Activated CD8-positive, alpha-beta memory T cell treated with anti-CD3 and anti-CD28 coated beads for 36 hours (primary cell): ENCODE data around the gene ZNF888. TPM values are rescaled to one million over a fixed set of nuclear protein-coding genes. Genes with fewer than 3 reads are reported as not detected.
"Not testable (repeated sequence)": the region's sequence is repeated elsewhere in the genome, so short reads cannot be mapped to it uniquely, and the experiment has no call there.

Source experiments
- CTCF ChIA-PET: fragments of 350-600 bp; sonication (Branson Sonifier 250); formaldehyde crosslinking; loops from one replicate; lab custom pipeline; 2021; ENCODE audit warnings: antibody characterized with exemption; lab: Charles Lee
- POLR2A ChIA-PET: fragments of 350-600 bp; sonication (Branson Sonifier 250); formaldehyde crosslinking; loops from one replicate; lab custom pipeline; 2021; ENCODE audit warnings: antibody characterized with exemption; lab: Charles Lee
- total RNA-seq, 2 experiments: library from RNA; stranded (reverse); gene quantifications; one replicate each; pipeline ENCODE4 v1.2.3, GENCODE V29; 2021

The ZNF888 gene
- total RNA-seq, 2 experiments from 2014 or later = 3.6 to 4.4 TPM

DNA sequence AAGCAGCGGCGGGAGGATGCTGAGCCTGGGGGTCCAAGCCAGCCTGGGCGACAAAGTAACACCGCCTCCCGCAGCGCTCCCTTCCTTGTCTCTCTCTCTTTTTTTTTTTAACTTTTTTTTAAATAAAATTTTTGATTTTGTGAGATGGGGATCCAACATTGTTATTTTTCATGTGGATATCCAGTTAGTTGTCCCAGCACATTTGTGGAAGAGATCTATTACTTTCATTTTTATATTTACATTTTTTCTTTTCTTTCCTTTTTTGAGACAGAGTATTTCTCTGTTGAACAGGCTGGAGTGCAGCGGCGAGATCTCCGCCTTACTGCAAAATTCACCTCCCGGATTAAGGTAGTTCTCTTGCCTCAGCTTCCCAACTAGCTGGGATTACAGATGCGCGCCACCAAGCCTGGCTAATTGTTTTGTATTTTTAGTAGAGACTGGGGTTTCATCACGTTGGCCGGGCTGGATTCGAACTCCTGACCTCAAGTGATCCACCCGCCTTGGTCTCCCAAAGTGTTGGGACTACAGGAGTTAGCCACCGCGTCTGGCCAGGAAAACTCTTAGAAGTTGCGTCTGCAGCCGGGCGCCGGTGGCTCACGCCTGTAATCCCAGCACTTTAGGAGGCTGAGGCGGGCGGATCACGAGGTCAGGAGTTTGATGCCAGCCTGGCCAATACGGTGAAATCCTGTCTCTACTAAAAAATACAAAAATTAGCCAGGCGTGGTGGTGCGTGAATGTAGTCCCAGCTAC is 20.1 kb upstream of the ZNF888 start:
- CTCF ChIA-PET = interaction anchor here (0.9 kb wide), 1 partner anchor 19 kb away, joined by 3 read pairs; no protein-coding TSS in a partner anchor
- POLR2A ChIA-PET = no interaction called here

DNA sequence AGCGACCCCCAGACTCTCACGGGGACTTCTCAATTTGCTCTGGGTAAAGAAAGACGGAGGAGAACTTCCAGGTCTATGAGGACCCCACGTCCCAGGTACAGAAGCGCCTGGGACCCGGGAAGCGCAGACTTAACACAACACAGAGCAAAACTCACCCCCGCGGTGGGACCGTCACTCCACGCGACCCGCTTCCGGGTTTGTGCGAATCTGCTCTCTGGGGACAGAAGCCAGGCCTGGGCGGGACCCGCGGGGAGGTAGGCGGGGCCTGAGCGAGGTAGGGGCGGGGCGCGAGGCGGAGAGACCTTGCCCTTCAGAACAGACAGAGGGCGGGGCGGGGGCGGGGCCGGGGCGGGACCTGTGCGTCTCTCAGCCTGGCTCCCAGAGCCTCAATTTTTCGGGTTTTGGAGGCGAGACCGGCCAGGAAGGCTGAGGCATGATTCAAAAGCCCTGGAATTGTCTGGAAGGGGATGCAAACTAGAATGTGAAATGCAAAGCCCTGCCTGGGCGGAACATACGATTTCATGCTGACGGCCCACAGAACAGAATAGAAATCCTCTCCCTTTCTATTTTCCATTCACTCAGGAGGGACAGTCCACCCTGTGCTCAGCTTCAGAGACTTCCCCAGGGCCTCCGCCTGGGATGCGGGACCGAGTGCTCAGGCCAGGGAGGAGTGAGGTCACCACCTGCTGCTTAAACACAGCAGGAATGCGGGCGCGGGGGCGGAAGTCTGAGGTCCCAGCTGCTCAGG is 19.3 kb upstream of the ZNF888 start:
- ChIA-PET POLR2A (no interaction called here), CTCF (interaction anchor here (0.9 kb wide), 1 partner anchor 19 kb away, joined by 3 read pairs; no protein-coding TSS in a partner anchor)

DNA sequence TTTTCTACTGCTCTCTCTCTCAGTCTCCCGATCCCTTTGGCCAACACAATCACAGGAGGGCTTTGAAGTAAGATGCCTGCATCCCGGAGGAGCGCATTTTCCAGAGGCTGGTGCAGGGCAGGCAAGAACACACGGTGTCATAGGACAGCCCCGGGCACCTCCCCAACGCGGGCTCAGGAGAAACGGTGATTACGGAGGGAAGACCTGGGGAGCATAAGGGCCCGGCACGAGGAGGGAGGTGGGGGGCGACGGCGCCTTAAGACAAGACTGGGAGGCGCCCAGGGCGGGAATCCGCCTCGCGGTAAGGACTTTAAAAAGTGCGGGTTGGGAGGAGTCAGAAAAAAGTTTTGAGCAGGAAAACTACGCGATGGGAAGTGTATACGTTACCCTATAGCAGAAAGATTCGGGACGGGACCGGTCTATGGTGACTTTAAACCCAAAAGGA is 18.7 kb upstream of the ZNF888 start:
- POLR2A ChIA-PET = no interaction called here
- CTCF ChIA-PET = interaction anchor here (0.7 kb wide), 1 partner anchor 21 kb away, joined by 3 read pairs; no protein-coding TSS in a partner anchor

DNA sequence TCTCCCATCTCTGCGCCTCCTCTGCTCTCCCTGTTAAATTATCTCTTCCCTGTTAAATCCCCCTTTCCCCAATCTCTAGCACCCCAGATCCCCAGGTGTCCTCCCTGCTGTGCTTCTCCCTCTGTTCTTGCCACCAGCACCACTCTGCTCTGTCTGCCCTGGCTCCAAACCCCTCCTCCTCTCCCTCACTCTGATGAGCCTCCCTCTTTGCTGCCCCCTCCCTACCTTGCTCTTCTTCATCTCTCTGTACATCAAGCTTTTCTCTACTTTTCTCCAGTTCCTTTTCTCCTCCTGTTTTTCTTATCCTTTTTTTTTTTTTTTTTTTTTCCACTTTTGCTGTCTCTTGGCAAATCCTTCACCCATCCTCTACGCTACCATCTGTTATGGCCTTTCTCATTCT is 18.3 kb upstream of the ZNF888 start:
- CTCF ChIA-PET = interaction anchor here (0.6 to 0.7 kb wide), 2 partner anchors 20 to 27 kb away, joined by 3 read pairs; no protein-coding TSS in a partner anchor

DNA sequence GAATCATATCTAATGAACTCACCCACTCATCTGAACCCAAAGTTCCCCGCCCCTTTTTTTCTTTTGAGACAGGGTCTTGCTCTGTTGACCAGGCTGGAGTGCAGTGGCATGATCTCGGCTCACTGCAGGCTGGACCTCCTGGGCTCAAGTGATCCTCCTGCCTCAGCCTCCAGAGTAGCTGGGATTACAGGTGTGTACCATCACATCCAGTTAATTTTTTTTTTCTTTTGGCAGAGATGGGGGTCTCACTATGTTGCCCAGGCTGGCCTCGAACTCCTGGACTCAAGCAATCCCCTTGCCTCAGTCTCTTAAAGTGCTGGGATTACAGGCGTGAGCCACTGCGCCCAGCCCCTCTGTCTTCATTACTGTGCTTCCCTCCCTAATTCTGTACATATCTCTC is 17.7 kb upstream of the ZNF888 start:
- CTCF ChIA-PET = interaction anchor here (0.6 kb wide), 1 partner anchor 26 kb away, joined by 3 read pairs; no protein-coding TSS in a partner anchor
- POLR2A ChIA-PET = not testable (repeated sequence)

More for the DNA sequence above, 18.3 kb upstream of the ZNF888 start:
- POLR2A ChIA-PET = not testable (repeated sequence)

DNA sequence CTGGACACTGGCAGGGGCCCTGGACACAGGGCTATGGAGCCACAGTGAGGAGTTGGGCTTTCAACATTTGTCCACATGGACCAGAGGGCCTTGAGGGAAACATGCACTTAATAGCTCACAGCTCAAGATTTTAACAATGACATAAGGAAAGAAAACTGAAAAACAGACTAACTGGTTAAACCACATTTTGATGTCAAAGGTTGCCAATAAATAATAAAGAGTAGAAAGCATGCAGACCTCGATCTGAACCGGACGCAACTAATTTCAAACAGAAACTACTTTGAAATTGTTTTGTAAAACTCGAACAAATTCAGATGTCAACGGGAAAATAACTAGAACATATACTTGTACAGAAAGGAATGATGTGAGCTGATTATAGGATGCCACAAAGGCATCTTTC is 15.5 kb upstream of the ZNF888 start:
- ChIA-PET POLR2A (no interaction called here), CTCF (no interaction called here)

DNA sequence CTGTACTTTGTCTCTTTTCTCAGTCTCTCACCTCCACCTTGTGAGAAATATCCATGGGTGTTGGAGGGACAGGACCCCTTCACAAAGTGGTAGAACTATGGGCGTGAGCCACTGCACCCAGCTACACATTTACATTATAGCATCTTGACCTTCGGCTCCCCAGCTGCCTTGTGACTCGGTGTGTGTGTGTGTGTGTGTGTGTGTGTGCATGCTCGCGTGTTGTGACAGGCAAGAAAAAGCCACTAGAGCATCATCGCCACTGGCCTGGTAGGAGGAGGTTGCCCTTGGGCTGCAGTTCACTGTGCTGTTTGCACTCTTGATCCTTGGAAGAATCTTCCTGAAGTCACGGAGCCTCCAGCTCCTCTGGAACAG is 13.7 kb upstream of the ZNF888 start:
- CTCF ChIA-PET = interaction anchor here (1.0 kb wide), 1 partner anchor 666 kb away, joined by 3 read pairs; no protein-coding TSS in a partner anchor

DNA sequence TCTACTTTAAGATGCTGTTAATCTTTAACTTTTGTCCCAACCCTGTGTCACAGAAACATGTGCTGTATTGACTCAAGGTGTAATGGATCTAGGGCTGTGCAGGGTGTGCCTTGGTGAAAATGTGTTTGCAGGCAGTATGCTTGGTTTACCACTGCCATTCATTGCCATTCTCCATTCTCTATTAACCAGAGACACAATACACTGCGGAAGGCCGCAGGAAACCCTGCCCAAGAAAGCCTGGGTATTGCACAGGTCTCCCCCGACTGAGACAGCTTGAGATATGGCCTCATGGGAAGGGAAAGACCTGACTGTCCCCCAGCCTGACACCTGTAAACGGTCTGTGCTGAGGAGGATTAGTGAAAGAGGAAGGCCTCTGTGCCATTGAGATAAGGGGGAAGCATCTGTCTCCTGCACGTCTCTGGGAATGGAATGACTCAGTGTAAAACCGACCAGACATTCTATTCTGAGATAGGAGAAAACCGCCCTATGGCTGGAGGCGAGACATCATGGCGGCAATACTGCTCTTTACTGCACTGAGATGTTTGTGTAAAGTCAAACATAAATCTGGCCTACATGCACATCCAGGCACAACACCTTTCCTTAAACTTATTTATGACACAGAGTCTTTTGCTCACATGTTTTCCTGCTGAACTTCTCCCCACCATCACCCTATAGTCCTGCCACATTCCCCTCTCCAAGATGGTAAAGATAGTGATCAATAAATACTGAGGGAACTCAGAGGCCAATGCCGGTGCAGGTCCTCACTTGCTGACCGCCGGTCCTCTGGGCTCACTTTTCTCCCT is 13.1 kb upstream of the ZNF888 start:
- ChIA-PET CTCF (no interaction called here), POLR2A (no interaction called here)

More for the DNA sequence above, 13.7 kb upstream of the ZNF888 start:
- POLR2A ChIA-PET = no interaction called here

DNA sequence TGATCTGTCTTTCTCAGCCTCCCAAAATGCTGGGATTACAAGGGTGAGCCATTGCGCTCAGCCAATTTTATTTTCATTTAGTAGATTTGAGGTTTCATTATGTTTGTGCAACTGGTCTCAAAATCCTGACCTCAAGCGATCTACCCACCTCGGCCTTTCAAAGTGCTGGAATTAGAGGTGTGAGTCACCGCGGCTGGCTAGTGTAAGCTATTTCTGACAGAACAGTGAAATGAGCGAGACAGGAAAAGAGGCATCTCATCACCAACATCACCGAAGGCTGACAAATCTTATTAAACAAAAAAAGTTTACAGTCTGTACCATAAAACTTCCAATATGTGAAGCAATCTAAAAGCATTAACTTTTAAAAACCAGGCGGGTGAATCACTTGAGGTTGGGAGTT is 12.2 kb upstream of the ZNF888 start:
- ChIA-PET POLR2A (no interaction called here), CTCF (no interaction called here)

DNA sequence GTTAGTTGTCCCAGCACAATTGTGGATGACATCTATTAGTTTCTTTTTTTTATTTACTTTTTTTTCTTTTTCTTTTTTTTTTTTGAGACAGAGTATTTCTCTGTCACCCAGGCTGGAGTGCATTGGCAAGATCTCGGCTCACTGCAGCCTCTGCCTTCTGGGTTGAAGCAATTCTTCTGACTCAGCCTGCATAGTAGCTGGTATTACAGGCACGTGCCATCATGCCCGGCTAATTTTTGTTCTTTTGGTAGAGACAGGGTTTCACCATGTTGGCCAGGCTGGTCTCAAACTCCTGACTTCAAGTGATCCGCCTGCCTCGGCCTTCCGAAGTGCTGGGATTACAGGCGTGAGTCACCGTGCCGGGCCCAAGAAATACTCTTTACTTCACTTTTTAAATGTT is 1.4 kb upstream of the ZNF888 start:
- CTCF ChIA-PET, POLR2A ChIA-PET: not testable (repeated sequence)

DNA sequence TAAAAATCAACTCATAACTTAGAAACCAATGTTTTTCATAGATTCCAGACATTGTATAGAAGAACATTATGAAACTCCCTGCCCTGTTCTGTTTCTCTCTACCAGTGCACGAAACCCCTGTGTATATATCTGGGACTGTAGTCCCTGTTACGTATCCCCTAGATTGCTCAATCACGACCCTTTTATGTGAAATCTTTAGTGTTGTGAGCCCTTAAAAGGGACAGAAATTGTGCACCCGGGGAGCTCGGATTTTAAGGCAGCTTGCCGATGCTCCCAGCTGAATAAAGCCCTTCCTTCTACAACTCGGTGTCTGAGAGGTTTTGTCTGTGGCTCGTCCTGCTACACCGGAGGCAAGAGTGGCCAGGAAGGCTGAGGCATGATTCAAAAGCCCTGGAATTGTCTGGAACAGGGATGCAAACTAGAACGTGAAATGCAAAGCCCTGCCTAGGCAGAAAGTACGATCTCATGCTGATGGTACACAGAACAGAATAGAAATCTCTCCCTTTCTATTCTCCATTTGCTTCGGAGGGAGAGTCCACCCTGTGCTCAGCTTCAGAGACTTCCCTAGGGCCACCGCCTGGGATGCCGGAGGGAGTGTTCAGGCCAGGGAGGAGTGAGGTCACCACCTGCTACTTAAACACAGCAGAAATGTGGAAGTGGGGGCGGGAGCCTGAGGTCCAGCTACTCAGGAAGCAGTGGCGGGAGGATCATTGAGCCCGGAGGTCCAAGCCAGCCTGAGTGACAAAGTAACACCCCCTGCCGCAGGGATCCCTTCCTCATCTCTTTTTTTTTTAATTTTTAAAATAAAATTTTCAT is 758 bp upstream of the ZNF888 start:
- ChIA-PET POLR2A (no interaction called here), CTCF (no interaction called here)

DNA sequence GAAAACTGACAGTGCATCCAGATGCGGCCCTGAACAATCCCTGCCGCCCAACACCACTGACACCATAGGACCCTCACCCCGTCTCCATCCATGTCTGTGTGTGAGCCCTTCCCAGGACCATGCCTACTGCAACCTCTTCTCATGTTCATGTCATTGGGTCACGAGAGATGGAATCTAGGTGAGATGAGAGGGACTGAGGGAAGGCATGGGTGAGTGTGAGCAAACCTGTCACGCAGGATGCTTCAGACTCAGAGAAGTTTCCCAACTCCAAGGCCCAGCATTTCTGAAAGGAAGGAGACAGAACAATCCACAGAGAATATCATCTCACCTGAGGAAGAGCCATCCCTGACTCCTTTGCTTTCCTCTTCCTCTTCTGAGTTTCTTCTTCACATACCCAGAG is 5.7 kb downstream of the ZNF888 start:
- ChIA-PET POLR2A (no interaction called here), CTCF (no interaction called here)

DNA sequence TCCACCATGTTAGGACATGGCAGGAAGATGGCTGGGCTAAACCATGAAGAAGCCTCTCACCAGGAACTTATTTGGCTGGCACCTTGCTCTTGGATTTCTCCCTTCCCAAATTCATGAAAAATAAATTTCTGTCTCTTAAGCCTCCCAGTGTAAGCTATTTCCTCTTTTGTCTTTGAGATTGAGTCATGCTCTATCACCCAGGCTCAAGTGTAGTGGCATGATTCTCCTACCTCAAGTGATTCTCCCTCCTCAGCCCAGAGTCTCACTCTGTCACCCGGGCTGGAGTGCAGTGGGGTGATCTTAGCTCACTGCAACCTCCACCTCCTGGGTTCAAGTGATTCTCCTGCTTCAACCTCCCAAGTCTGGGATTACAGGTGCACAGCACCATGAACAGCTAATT is 12.6 kb downstream of the ZNF888 start:
- CTCF ChIA-PET = no interaction called here
- POLR2A ChIA-PET = no interaction called here

DNA sequence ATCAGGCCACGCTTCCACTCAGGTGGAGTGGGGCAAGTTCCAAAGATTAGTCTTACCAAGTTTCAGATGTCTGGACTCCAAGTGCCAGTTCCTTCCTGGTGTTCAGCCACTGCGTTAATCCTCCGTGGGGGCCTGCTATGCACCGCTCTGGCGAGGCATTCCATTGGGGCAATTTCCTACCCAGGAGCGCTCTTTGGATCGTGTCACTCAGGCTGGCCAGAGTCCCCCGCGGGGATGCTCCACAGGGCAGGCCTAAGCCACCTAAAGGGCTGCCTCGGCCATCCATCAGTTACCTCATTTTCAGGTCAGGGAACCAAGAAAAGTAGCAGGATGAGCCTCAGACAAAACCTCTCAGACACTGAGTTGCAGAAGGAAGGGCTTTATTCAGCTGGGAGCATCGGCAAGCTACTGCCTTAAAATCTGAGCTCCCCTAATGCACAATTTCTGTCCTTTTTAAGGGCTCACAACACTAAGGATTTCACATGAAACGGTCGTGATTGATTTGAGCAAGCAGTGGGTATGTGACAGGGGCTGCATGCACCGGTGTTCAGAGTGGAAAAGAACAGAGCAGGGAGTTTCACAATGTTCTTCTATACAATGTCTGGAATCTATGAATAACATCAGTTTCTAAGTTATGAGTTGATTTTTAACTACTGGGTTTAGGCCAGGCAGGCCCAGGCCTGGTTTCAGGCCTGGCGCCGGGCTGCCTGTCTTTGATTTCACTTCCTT is 19.0 kb downstream of the ZNF888 start:
- POLR2A ChIA-PET, CTCF ChIA-PET: not testable (repeated sequence)

DNA sequence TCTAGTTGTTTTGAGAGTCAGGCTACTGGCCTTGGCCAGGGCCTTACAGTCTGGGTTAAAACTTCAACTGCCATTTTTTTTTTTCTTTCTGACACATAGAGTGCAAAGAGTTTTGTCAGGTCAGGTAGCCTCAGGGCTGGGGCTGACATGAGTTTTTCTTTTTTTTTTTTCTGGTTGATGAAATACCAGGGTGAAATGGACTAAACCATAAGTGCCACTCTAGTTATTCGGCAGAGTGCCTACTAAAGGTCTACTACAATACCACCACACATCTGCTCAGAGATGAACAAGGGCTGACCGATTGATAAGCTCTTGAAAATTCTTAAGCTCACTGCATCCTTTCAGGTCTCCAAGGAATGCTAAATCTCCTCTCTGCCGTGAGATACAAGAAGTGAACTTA is 21.4 kb downstream of the ZNF888 start:
- ChIA-PET POLR2A (no interaction called here), CTCF (no interaction called here)

DNA sequence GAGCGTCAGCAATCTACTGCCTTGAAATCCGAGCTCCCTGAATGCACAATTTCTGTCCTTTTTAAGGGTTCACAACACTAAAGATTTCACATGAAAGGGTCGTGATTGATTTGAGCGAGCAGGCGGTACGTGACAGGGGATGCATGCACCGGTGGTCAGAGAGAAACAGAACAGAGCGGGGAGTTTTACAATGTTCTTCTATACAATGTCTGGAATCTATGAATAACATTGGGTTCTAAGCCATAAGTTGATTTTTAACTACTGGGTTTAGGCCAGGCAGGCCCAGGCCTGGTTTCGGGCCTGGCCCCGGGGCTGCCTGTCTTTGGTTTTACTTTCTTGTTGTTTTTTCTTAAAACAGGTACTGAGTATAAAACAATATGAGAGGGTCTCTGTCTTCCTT is 24.6 kb downstream of the ZNF888 start:
- CTCF ChIA-PET, POLR2A ChIA-PET: not testable (repeated sequence)

DNA sequence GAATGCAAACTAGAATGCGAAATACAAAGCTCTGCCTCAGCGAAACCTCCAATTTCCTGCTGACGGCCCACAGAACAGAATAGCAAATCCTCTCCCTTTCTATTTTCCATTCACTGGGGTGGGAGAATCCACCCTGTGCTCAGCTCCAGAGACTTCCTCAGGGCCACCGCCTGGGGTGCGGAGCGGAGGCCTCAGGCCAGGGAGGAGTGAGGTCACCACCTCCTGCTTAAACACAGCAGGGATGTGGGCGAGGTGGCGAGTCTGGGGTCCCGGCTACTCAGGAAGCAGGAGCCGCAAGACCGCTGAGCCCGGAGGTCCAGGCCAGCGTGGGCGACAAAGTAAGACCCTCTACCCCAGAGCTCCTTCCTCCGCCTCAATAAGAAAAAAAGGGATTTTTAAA is 25.1 kb downstream of the ZNF888 start:
- ChIA-PET POLR2A (interaction anchor here (0.6 kb wide), 1 partner anchor 37 kb away, joined by 4 read pairs; no protein-coding TSS in a partner anchor), CTCF (interaction anchor here (0.9 kb wide), 1 partner anchor 65 kb away, joined by 3 read pairs; no protein-coding TSS in a partner anchor)
